Measurements from ENCODE around the gene EPN3. TPM values are rescaled to one million over a fixed set of nuclear protein-coding genes. Genes with fewer than 3 reads are reported as not detected.

EPN3 gene
- total RNA-seq, 1 donor from 2014 or later: 7.5 TPM

GRCh38 chr17:50570032-50570431 lies 37.5 kb downstream of the EPN3 start:
- DNase-seq: no peak

DNA sequence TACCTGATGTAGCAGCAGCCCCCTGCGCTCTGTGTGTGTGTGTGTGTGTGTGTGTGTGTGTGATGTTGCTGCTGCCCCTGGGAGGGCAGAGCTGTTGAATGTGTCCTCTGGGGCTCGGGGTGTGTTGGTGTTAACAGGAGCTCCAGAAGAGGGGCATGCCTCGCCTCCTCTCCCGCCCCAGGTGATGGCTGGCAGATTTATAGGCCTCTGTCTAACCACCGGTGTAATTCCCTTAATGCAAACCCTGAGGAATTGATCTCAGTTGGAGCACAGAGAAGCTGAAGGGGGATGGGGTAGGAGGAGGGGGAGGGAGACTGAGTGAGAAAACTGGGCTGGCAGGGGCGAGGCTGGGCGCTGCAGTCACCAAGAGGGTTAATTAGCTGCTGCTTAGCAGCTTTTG lies 38.0 kb downstream of the EPN3 start:
- no peak for DNase-seq

GRCh38 chr17:50571681-50572080 lies 39.1 kb downstream of the EPN3 start:
- no peak for DNase-seq

DNA sequence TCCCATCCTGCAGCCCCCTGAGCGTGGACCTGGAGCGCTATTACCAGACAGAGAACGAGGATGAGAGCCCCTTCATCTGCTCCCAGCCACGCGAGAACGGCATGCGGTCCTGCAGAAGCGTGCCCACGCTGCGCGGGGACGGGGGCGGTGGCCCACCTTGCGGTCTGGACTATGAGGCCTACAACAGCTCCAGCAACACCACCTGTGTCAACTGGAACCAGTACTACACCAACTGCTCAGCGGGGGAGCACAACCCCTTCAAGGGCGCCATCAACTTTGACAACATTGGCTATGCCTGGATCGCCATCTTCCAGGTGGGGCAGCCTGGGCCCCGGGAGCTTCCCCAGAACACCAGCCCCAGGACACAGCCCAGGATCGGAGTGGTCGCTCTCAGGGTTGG lies 40.0 kb downstream of the EPN3 start:
- DNase-seq: no peak

DNA sequence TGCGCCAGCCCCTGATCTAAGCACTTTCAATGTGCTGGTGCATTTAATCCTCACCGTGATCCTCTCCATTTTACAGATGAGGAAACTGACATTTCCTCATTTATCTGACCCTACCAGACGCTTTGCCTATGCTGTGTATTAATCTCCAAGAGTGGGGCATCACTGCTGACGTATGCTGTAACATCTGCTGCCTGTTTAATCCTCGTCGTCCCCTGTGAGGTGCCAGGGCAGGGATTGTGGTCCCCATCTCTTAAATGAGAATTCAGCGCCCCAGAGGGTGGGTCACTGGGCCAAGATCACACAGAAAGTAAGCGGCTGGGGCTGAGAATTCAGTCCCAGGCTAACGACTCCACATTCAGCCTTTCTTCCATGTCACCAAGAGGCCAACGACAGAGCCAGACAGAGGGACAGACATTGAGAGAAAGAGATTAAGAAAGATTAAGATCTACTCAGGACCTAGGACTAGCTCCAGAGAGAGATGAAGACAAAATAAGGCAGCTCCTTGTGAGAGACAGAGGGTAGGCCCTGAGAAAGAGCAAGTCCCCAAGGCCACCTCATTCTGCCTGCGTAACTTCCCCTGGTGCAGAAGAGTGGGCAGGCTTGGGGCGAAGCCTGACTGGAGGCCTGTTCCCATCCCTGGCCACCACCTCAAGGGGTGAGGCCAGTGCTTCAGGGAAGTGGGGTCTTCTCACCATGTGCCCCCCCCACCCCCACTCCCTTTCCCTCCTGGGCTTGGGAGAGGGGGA lies 41.5 kb downstream of the EPN3 start:
- no peak for DNase-seq

DNA sequence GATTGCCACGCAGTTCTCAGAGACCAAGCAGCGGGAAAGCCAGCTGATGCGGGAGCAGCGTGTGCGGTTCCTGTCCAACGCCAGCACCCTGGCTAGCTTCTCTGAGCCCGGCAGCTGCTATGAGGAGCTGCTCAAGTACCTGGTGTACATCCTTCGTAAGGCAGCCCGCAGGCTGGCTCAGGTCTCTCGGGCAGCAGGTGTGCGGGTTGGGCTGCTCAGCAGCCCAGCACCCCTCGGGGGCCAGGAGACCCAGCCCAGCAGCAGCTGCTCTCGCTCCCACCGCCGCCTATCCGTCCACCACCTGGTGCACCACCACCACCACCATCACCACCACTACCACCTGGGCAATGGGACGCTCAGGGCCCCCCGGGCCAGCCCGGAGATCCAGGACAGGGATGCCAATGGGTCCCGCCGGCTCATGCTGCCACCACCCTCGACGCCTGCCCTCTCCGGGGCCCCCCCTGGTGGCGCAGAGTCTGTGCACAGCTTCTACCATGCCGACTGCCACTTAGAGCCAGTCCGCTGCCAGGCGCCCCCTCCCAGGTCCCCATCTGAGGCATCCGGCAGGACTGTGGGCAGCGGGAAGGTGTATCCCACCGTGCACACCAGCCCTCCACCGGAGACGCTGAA lies 43.2 kb downstream of the EPN3 start:
- DNase-seq: no peak

DNA sequence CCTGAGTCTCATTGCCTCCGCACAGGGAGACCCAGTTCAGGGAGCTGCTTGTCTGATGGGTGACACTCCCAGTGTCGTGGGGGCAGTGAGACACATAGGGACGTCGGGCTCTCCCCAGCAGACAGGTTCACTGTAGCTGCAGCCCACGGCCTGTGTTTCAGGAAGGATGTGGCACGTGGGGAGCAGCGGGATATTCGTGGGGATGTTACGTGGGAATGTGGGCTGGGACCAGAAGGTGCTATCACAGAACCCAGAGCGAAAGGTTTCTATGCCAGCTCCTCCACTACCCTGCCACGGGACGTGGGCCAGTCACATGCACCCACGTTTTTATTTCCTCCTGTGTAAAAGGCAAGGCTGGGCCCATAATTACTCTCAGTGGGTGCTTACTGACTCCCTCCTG lies 44.3 kb downstream of the EPN3 start:
- DNase-seq: no peak

GRCh38 chr17:50577451-50577954 lies 45.0 kb downstream of the EPN3 start:
- no peak for DNase-seq

DNA sequence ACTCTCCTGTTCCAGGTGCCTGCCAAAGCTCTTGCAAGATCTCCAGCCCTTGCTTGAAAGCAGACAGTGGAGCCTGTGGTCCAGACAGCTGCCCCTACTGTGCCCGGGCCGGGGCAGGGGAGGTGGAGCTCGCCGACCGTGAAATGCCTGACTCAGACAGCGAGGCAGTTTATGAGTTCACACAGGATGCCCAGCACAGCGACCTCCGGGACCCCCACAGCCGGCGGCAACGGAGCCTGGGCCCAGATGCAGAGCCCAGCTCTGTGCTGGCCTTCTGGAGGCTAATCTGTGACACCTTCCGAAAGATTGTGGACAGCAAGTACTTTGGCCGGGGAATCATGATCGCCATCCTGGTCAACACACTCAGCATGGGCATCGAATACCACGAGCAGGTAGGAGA lies 45.6 kb downstream of the EPN3 start:
- DNase-seq: no peak

DNA sequence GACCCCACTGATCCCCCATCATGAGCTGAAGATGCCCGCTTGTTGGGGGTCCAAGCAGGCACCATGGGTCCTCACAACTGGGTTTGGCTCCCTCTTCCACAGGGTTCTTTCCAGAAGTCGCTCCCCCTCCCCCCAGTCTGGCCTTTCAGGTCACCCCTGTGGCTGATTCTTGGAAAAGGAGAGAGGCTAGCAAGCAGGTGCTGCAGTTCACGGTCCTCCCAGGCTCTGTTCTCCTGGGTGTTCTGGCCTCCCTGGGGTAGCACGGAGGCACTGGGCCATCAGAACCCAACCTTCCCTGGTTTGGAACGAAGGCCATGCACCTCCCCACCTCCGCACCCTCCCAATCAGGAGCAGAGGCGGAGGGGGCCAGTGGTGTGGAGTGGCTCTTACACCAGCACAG lies 46.9 kb downstream of the EPN3 start:
- DNase-seq: no peak

DNA sequence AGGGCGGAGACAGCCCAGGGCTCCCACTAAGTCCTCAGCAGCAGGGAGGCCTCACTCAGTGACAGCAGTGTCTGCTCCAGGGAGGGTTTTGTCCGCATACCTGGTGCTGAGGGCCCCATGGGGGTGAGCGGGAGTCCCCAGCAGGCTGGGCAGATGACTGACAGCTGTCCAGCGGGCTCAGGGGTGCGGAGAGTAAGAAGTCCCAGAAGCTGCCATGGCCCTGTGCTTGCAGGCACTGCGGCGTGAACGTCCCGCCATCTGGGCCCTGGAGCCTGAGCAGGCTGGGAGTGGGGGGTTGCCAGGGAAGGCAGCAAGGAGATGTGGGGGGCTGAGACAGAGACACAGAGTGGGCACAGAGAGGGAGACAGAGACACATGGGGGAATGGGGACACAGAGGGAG lies 48.1 kb downstream of the EPN3 start:
- no peak for DNase-seq

GRCh38 chr17:50581316-50581715 lies 48.8 kb downstream of the EPN3 start:
- DNase-seq: no peak

DNA sequence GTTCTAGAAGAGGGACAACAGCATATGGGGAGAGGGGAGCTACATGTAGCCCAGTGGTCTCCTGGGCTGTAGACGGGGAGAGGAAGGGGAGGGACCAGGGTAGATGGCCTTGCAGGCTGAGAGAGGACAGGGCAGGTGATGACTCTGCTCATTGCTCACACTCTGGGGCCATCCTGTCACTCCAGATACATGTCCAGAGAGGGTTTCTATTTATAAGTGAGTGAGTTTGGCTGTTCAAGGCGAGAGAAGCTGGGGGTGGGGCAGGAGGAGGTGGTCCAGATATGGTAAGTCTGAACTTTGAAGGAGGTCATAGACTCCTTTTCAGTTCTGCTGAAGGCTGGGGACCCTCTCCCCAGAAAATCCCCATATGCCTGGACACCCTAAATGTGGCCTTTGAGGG lies 50.2 kb downstream of the EPN3 start:
- DNase-seq: no peak

- no peak for DNase-seq
These were observed 51.1 kb downstream of the EPN3 start for GRCh38 chr17:50583641-50584040.

DNA sequence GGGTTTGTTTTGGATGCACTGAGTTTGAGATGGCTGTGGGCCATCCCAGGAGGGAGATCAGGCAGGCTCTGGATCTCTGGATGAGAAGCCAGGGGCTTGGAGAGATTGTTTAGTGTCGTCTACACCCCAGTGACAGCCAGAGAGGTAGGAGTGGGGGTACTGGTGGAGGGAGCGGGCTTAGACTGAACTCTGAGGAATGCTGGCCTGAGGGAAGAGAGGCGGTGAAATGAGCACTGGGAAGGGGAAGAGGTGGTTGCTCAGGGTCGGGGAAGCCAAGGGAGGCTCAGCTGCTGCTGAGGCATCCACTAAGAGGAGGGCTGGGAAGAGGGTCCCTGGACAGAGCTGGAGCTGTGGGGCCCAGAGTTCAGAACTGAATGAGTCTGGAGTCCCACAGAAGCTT lies 51.6 kb downstream of the EPN3 start:
- no peak for DNase-seq

- DNase-seq: no peak
These were observed 52.2 kb downstream of the EPN3 start for GRCh38 chr17:50584749-50585148.

DNA sequence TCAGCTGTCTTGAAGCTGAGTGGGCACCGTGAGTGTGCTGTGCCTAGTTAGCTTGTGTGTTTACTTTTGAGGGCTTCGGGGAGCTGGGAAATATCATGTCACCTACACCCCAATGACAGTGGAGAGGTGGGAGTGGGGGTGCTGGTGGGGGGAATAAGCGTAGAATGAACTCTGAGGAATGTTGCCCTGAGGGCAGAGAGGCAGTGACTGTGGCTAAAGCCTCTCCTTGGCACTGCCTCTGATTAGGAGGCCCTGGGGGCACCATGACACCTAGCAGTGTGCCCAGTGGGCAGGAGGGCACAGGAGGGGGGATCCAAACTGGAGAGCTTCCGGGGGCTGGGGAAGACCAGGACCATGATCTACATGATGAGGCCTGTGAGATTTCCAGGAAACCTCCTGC lies 52.8 kb downstream of the EPN3 start:
- DNase-seq: no peak

DNA sequence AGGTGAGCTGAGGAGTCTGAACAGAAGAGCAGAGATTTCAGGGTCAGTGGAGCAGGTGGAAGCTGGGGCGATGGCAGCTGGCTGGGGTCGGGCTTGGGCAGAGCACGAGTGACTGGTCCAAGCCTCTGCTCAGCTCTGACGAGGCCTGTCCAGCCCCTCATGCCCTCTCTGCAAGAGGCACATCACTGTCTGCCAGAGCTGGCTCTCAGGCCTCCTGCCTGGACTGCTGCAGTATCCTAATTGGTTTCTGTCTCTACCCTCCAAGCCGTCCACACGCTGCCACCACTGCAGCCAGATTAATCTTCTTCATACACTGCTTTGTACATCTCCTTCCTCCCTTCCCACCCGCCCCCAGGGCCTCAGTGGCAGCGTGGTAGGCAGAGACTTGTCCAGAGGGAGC lies 53.4 kb downstream of the EPN3 start:
- DNase-seq: no peak

DNA sequence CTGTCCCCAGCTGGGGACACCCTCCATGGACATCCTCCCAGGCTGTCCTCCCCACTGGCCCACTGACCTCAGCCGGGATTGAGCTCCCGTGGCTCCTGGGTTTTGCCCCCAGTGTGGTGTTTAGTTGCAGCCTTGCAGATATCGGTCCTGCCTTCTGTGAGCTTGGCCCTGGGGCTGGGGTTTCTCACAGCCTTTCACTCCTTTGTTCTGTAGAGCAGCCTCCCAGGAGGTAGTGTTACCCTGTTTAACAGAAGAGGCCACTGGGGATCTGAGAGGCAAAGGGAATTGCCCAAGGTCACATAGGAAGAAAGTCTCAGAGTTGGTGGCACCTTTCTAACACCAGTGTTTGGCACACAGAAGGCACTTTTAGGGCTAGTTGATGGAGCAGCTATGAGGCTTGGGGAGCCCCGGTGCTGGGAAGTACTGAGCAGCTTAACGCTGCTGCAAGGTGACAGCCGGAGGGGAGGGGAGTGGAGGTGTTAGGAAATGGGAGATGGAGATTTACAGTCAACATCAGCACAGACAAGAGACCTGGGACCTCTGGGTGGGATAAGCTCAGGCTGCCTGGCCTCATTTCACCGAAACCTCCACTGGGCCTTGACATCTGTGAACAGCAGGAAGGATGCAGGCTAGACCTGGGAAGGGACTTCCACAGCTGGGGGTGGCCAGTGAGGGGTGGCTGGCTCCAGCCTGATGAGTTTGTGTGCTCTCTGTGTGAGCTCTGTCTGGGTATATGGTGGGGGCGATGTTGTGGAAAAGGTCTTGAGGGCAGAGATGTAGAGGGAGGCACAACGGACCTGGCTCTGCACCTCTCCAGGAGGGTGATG lies 54.1 kb downstream of the EPN3 start:
- DNase-seq: no peak

- no peak for DNase-seq
These were observed 55.0 kb downstream of the EPN3 start for GRCh38 chr17:50587571-50587970.

- DNase-seq: peak; percentile 64
These were observed 56.0 kb downstream of the EPN3 start for GRCh38 chr17:50588391-50589049.

DNA sequence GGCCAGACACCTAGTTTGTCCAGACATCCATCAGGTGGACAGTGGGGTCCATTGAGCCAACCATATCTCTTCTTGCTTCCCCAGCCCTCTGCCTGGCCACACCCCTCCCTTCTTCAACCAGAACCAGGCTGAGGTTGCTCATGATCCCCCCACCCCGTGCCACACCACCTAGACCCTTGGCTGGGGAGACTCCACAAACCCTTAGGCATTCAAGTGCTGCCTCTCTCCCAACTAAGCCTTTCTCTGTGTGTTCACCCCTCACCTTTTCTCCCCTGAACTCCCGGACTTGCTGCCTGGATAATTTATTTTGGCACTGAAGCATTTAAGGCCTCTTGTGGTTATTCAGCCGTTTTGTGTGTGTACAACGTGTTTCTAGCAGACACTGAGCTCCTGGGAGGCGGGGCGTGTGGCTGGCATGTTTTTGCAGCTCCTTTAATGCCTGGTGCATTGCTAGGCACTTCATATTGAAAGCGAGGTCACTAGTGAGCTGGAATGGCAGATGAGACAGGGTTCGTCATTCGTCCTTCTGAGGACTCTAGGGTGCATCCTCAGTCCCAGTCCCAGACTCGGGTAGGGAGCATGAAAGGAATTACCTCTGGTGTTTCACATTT lies 56.7 kb downstream of the EPN3 start:
- DNase-seq: peak; percentile 58

Data from tongue (tissue), 2 donors.